NCI-H1092 (cell line): ENCODE data around the gene CFDP1.

Source experiments
- DNase-seq: peaks from one replicate; lab custom pipeline; 2025; lab: John Stamatoyannopoulos, UW

CFDP1 gene

GRCh38 chr16:75372236-75372856, 61.0 kb downstream of the CFDP1 start:
- no peak for DNase-seq

GRCh38 chr16:75371171-75371570, 62.1 kb downstream of the CFDP1 start:
- no peak for DNase-seq

GRCh38 chr16:75364286-75364791, 69.0 kb downstream of the CFDP1 start:
- DNase-seq = no peak

- no peak for DNase-seq
Measured at GRCh38 chr16:75362846-75363245, 70.5 kb downstream of the CFDP1 start.

- no peak for DNase-seq
Measured at GRCh38 chr16:75361936-75362335, 71.4 kb downstream of the CFDP1 start.

GRCh38 chr16:75354170-75354569, 79.1 kb downstream of the CFDP1 start:
- no peak for DNase-seq

GRCh38 chr16:75351183-75351582, 82.1 kb downstream of the CFDP1 start:
- DNase-seq = no peak

- DNase-seq = no peak
Measured at GRCh38 chr16:75345711-75346110, 87.6 kb downstream of the CFDP1 start.

GRCh38 chr16:75343941-75344340, 89.4 kb downstream of the CFDP1 start:
- DNase-seq = no peak

- no peak for DNase-seq
Measured at GRCh38 chr16:75343286-75343685, 90.0 kb downstream of the CFDP1 start.

- no peak for DNase-seq
Measured at GRCh38 chr16:75342308-75342811, 90.9 kb downstream of the CFDP1 start.

GRCh38 chr16:75341564-75342307, 91.6 kb downstream of the CFDP1 start:
- DNase-seq = no peak

GRCh38 chr16:75340741-75341491, 92.4 kb downstream of the CFDP1 start:
- DNase-seq = no peak

- DNase-seq = no peak
Measured at GRCh38 chr16:75337430-75337829, 95.9 kb downstream of the CFDP1 start.

GRCh38 chr16:75336521-75336920, 96.8 kb downstream of the CFDP1 start:
- DNase-seq = no peak

- no peak for DNase-seq
Measured at GRCh38 chr16:75333721-75334163, 99.6 kb downstream of the CFDP1 start.

GRCh38 chr16:75329943-75330342, 103.4 kb downstream of the CFDP1 start:
- DNase-seq = no peak

- DNase-seq = no peak
Measured at GRCh38 chr16:75326333-75326732, 107.0 kb downstream of the CFDP1 start.

GRCh38 chr16:75323933-75324332, 109.4 kb downstream of the CFDP1 start:
- no peak for DNase-seq

- DNase-seq = no peak
Measured at GRCh38 chr16:75323198-75323597, 110.1 kb downstream of the CFDP1 start.

GRCh38 chr16:75322740-75323139, 110.6 kb downstream of the CFDP1 start:
- no peak for DNase-seq

- no peak for DNase-seq
Measured at GRCh38 chr16:75320435-75320834, 112.9 kb downstream of the CFDP1 start.
